SK-N-MC (cell line): Measurements from ENCODE around the gene CLUH.

Source experiments
- EZH2 ChIP-seq: fragments of 200-600 bp; sonication (generic); IDR thresholded peaks from one replicate; pipeline ENCODE4 v1.6.1; 2017; ENCODE audit warnings: antibody characterized with exemption
- POLR2AphosphoS5 ChIP-seq: IDR thresholded peaks from 2 replicates; pipeline ENCODE4 v1.6.1; 2012; ENCODE audit warnings: mild to moderate bottlenecking, low read depth, low read length, borderline replicate concordance

DNA sequence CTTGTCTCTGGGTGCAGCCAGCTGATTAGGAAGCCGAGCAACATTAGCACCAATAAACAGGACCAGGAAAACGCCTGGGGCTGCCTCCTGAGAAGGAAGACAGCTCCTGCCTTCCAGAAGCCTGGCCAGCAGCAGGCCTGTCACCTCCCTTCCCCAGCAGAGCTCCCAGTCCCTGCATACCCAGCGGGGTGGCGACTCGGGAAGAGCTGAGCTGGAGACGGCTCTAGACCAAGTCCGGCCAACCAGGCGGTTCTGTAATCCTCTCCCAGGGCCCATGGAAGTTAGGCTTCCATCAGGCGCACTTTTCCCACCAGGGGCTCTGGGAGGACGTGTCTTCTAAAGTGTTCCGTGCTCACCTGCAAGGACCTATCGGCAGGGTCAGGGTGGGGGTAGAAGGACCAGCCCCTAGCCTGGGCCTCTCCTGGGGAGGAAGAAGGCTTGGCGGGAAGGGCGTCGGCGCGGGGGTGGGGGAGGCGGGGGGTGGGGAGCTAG lies 12.0 kb upstream of the CLUH start:
- TF ChIP-seq EZH2 (no peak), POLR2AphosphoS5 (no peak)
